Spleen (tissue), 11 donors: ENCODE measurements around the gene NFIA. TPM values are rescaled to one million over a fixed set of nuclear protein-coding genes. Genes with fewer than 3 reads are reported as not detected.

Experiments used
- DNase-seq: peaks from one replicate; pipeline ENCODE4 v3.0.0-alpha.2; 2020
- H3K27ac ChIP-seq, 8 donors: fragments of 200-600 bp; sonication (generic) in 7 of 8; 1 replicate in 4 of 8; 2 replicates in 4 of 8; pipeline versions ENCODE4 v1.5.0 to v1.8.0; 2016 to 2021; ENCODE audit warnings: inconsistent platforms in 4 of 8, mild to moderate bottlenecking in 4 of 8, moderate library complexity in 1 of 8
- H3K27me3 ChIP-seq, 7 donors: fragments of 200-600 bp; sonication (generic) in 6 of 7; replicated peaks in 1 of 7; 1 replicate in 4 of 7; 2 replicates in 3 of 7; pipeline versions ENCODE4 v1.5.0 to v1.8.0; 2016 to 2021; ENCODE audit warnings: inconsistent platforms in 3 of 7, mild to moderate bottlenecking in 1 of 7
- H3K36me3 ChIP-seq, 6 donors: fragments of 200-600 bp; sonication (generic) in 5 of 6; 1 replicate in 4 of 6; 2 replicates in 2 of 6; pipeline versions ENCODE4 v1.5.0 to v1.8.0; 2016 to 2021; ENCODE audit warnings: inconsistent platforms in 2 of 6
- H3K4me1 ChIP-seq, 6 donors: fragments of 200-600 bp; sonication (generic) in 5 of 6; 1 replicate in 3 of 6; 2 replicates in 3 of 6; pipeline versions ENCODE4 v1.5.0 to v1.8.0; 2016 to 2021; ENCODE audit warnings: inconsistent platforms in 3 of 6
- H3K4me3 ChIP-seq, 8 donors: fragments of 200-600 bp; sonication (generic) in 7 of 8; 1 replicate in 4 of 8; 2 replicates in 4 of 8; pipeline versions ENCODE4 v1.5.0 to v1.8.0; 2016 to 2021; ENCODE audit warnings: inconsistent platforms in 4 of 8, mild to moderate bottlenecking in 4 of 8, moderate library complexity in 2 of 8
- H3K9me3 ChIP-seq, 8 donors: fragments of 200-600 bp; sonication (generic) in 7 of 8; 1 replicate in 4 of 8; 2 replicates in 4 of 8; pipeline versions ENCODE4 v1.5.0 to v1.8.0; 2016 to 2021; ENCODE audit warnings: inconsistent platforms in 4 of 8
- POLR2A ChIP-seq, 3 donors: fragments of 450-650 bp; IDR thresholded peaks; one replicate each; pipeline ENCODE4 v1.5.1; 2017; ENCODE audit warnings: antibody characterized with exemption in 3 of 3, mild to moderate bottlenecking in 1 of 3
- POLR2AphosphoS5 ChIP-seq, 3 donors: sonication (generic); formaldehyde crosslinking; IDR thresholded peaks; one replicate each; pipeline ENCODE4 v1.5.1; 2017; ENCODE audit warnings: antibody characterized with exemption in 3 of 3
- WGBS, 5 donors: extraction: QIAGEN DNeasy Blood & Tissue Kit in 3 of 5; methylation state at CpG; one replicate each; pipeline versions ENCODE4 v1.1.5 to v1.1.7; 2013 to 2018; 5-methylcytosine and 5-hydroxymethylcytosine counted together
- intact Hi-C: fragments of 100-400 bp; cut with DNase I; formaldehyde crosslinking; loops from one replicate; pipeline ENCODE4 v1.15.0; 2023; ENCODE audit warnings: low total_unique reads
- polyA plus RNA-seq, 3 donors: library from polyadenylated mRNA; stranded (reverse); fragments of 200-250 nt; gene quantifications; one replicate each; pipeline ENCODE4 v1.2.1, GENCODE V29; 2013
- total RNA-seq, 7 donors: library from RNA; depleted of rRNA in 3 of 7; stranded (reverse); fragments of >200 nt in 3 of 7; fragmentation: NEBNext Ultra II Directional in 4 of 7; extraction: Animal tissue kit (Norgen Biotek cat#: 25700) in 4 of 7; gene quantifications; one replicate each; pipeline versions ENCODE4 v1.1.0 to v1.2.1, GENCODE V29; 2016 to 2021
- TF ChIP-seq, protein P1 (sequence below), 11 experiments: fragments of 200-600 bp in 7 of 11; fragments of 450-650 bp in 4 of 11; sonication (generic) in 4 of 11; IDR thresholded peaks in 8 of 11; conservative IDR thresholded peaks in 3 of 11; 1 replicate in 7 of 11; 2 replicates in 4 of 11; pipeline versions ENCODE4 v1.4.0 to v1.8.0; 2016 to 2021; ENCODE audit warnings: antibody characterized with exemption in 11 of 11, inconsistent platforms in 4 of 11, mild to moderate bottlenecking in 1 of 11
- donor health status: healthy with polysubstance abuse.
- donor health status: DM: no; HTN: no; CAD: no; lungs with moderate emphysema.
- donor health status: DM: no; HTN: no; CAD: no.
- donor health status: Bipolar disorder and iron deficiency.
- donor health status: healthy.
- donor health status: DM: no; HTN: no; CAD: no.
- donor health status: DM: yes; HTN: yes; CAD: no.

Gene NFIA
- total and polyA plus RNA-seq, 10 donors = 3.1 to 76.8 (median 35.5) TPM

DNA sequence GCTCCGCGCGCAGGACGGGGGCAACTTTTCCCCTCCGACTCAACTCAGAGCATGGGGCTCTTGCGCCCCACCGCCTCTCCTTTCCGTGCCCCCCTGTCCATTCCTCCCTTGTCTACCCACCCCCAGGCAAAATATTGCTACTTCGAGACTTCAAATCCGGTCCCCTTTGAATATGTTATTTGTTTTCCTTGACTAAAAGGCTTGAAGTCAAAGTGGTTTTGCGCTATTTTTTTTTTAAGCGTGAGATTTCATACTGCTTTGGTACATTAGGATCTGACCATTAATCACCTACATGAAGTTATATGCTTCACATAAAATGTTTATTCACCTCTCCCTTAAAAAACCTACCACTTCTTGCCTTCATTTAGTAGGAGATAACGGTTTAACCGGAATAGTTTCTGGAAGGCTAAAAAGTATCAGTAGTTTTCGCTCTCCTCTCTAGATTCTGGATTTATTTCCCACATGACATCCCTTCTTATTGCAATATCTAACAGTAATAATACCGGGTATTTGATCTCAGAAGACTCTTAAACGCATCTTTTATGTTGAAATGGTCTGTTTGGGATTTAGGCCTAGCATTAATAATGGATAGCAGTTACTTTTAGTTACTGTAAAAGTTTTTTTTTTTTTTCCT, 1.6 kb downstream of the NFIA start:
- no peaks in the 10 kb centered on the region for H3K9me3 ChIP-seq
- no peak for DNase-seq
- peak overlapping the region; percentile 47 to 83 (median 70) for H3K4me3 ChIP-seq
- intact Hi-C loops = no loop called here
- TF ChIP-seq POLR2A (IDR thresholded peaks at IDR 0.05) = no peak
- TF ChIP-seq POLR2AphosphoS5 (IDR thresholded peaks at IDR 0.05) = no peak
- TF ChIP-seq, protein P1, sequence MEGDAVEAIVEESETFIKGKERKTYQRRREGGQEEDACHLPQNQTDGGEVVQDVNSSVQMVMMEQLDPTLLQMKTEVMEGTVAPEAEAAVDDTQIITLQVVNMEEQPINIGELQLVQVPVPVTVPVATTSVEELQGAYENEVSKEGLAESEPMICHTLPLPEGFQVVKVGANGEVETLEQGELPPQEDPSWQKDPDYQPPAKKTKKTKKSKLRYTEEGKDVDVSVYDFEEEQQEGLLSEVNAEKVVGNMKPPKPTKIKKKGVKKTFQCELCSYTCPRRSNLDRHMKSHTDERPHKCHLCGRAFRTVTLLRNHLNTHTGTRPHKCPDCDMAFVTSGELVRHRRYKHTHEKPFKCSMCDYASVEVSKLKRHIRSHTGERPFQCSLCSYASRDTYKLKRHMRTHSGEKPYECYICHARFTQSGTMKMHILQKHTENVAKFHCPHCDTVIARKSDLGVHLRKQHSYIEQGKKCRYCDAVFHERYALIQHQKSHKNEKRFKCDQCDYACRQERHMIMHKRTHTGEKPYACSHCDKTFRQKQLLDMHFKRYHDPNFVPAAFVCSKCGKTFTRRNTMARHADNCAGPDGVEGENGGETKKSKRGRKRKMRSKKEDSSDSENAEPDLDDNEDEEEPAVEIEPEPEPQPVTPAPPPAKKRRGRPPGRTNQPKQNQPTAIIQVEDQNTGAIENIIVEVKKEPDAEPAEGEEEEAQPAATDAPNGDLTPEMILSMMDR (IDR thresholded peaks at IDR 0.05 in 8 of 11, conservative IDR thresholded peaks at IDR 0.05 in 3 of 11) = no peak
- H3K4me1 ChIP-seq = peaks cover 18 to 86% (median 44%) of the 10 kb centered on the region in 6 donors
- H3K27me3 ChIP-seq = peaks cover 0 to 54% (median 22%) of the 10 kb centered on the region in 7 donors
- peaks cover 0 to 10% (median 3%) of the 10 kb centered on the region in 6 donors for H3K36me3 ChIP-seq
- WGBS, 5 donors = 25 to 30% (median 28%) methylated on average over 17 of the region's 17 CpGs
- H3K27ac ChIP-seq = peak overlapping the region; percentile 31 to 92 (median 90)

DNA sequence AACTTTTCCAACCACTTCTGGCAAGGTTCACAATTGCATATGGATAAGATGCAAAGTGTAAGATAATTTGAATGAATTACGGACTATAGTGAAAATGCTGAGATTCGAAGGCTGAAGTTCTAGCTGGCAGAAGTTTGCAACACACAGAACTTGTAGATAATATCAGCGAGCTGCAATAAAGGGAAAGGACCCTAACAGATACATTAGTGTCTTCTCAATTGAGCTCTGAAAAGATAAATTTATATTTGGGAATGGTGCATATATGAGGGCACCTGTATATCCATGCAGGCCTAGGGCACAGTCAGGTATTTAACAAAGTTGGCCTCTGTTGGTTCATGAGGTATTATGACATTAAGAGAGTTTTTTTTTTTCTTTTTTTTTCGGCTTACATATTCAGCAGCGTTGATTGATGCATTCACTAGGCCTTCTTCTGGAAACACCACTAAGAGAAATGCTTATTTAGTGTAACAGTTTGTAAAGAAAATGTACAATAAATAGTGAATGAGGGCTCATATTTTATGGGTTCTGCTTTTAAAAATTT, 2.2 kb downstream of the NFIA start:
- Histone ChIP-seq H3K4me1 (peaks cover 11 to 83% (median 39%) of the 10 kb centered on the region in 6 donors), H3K36me3 (peaks cover 0 to 13% (median 3%) of the 10 kb centered on the region in 6 donors), H3K27me3 (peaks cover 0 to 51% (median 22%) of the 10 kb centered on the region in 7 donors), H3K4me3 (peak overlapping the region in 6 of 8 donors; percentile 65 to 83 (median 75)), H3K27ac (peak overlapping the region; percentile 31 to 92 (median 90)), H3K9me3 (no peaks in the 10 kb centered on the region)
- 59 to 76% (median 68%) methylated on average over 5 of the region's 5 CpGs for WGBS, 5 donors
- DNase-seq = no peak
- TF ChIP-seq POLR2A (IDR thresholded peaks at IDR 0.05) = no peak
- TF ChIP-seq, protein P1 (IDR thresholded peaks at IDR 0.05 in 8 of 11, conservative IDR thresholded peaks at IDR 0.05 in 3 of 11) = no peak
- no peak for TF ChIP-seq POLR2AphosphoS5 (IDR thresholded peaks at IDR 0.05)
- intact Hi-C loops = no loop called here

DNA sequence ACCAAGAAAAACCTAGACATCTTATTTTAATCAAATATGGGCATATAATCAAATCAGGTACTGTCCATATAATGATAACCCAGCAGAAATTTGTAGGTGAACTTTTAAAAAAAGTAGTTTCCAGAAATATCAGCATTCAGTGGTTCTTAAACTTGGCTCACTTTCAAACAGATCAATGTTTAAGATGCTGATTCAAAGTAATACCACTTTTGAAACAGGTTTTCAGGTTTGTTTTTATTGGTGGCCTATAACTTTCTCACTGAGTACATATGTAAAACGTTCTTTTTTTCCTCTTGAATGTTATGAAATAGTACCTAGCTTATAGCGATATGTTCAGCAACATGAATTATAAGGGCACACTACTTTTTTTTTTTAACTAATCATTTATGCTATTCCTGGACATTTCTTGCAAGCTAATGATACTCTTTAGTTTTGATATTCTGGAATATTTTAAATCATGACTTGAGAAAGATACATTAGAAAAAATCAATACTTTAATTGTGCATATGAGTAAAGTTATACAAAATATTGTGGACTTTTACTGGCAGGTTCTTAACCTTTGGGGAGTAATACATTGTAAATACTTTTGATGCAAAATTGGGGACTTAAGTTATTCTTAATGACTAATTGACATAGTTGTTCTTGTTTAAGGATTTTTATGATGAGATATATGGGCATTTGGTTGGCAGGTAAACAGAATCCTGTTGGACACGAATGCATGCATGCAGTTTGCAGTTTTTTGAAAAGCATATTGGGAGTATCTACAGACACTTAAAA, 3.0 kb downstream of the NFIA start:
- H3K27ac ChIP-seq = peak overlapping the region in 6 of 8 donors; percentile 31 to 92 (median 90)
- H3K4me3 ChIP-seq = peak overlapping the region in 1 of 8 donors; percentile 76

More for the DNA sequence above, 3.0 kb downstream of the NFIA start:
- WGBS, 5 donors = 53 to 79% (median 65%) methylated on average over 3 of the region's 3 CpGs
- Histone ChIP-seq H3K9me3 (no peaks in the 10 kb centered on the region), H3K27me3 (peaks cover 0 to 43% (median 22%) of the 10 kb centered on the region in 7 donors), H3K4me1 (peaks cover 9 to 80% (median 32%) of the 10 kb centered on the region in 6 donors), H3K36me3 (peaks cover 0 to 13% (median 3%) of the 10 kb centered on the region in 6 donors)
- TF ChIP-seq POLR2A (IDR thresholded peaks at IDR 0.05) (no peak), POLR2AphosphoS5 (IDR thresholded peaks at IDR 0.05) (no peak)
- TF ChIP-seq, protein P1 (IDR thresholded peaks at IDR 0.05 in 8 of 11, conservative IDR thresholded peaks at IDR 0.05 in 3 of 11) = no peak
- intact Hi-C loops = no loop called here
- no peak for DNase-seq
